Ovary (tissue), 3 donors: ENCODE results near the gene ETV3.

Source experiments
- CTCF ChIP-seq, 3 donors: fragments of 450-650 bp in 2 of 3; fragments of 200-600 bp in 1 of 3; IDR thresholded peaks; one replicate each; pipeline versions ENCODE4 v1.5.1 to v1.8.0; 2016 to 2022; ENCODE audit warnings: antibody characterized with exemption in 3 of 3, mild to moderate bottlenecking in 1 of 3
- EP300 ChIP-seq: sonication (generic); formaldehyde crosslinking; IDR thresholded peaks from one replicate; pipeline ENCODE4 v1.6.1; 2017; ENCODE audit warnings: antibody characterized with exemption
- POLR2A ChIP-seq: fragments of 450-650 bp; IDR thresholded peaks from one replicate; pipeline ENCODE4 v1.6.1; 2017; ENCODE audit warnings: antibody characterized with exemption, mild to moderate bottlenecking, moderate library complexity
- donor health status: DM: no; HTN: no; CAD: no.

- TF ChIP-seq CTCF (IDR thresholded peaks at IDR 0.05) (no peak), POLR2A (no peak), EP300 (no peak)
These were observed 15.6 kb upstream of the ETV3 start for GRCh38 chr1:157153746-157154145.
